Skeletal muscle satellite cell (primary cell): ENCODE results near the gene NSD1.

ENCODE experiments used
- H3K27me3 ChIP-seq: 2 replicates; pipeline ENCODE4 v1.7.0; 2013; ENCODE audit warnings: low read length; ENCODE audit not compliant: control insufficient read depth, insufficient read depth
- H3K36me3 ChIP-seq: 2 replicates; pipeline ENCODE4 v1.7.0; 2013; ENCODE audit warnings: mild to moderate bottlenecking, control low read depth, low read length; ENCODE audit not compliant: insufficient read depth
- H3K4me1 ChIP-seq: 2 replicates; pipeline ENCODE4 v1.7.0; 2013; ENCODE audit warnings: low read length; ENCODE audit not compliant: control insufficient read depth, insufficient read depth
- H3K4me2 ChIP-seq: 2 replicates; pipeline ENCODE4 v1.7.0; 2013; ENCODE audit warnings: mild to moderate bottlenecking, low read length
- H3K4me3 ChIP-seq: 2 replicates; pipeline ENCODE4 v1.7.0; 2013; ENCODE audit warnings: low read length
- H3K9ac ChIP-seq: 2 replicates; pipeline ENCODE4 v1.7.0; 2013; ENCODE audit warnings: mild to moderate bottlenecking, low read depth, low read length, moderate library complexity
- H3K9me3 ChIP-seq: replicated peaks from 2 replicates; pipeline ENCODE4 v1.7.0; 2013; ENCODE audit warnings: mild to moderate bottlenecking, control low read depth, low read length

Gene NSD1

DNA sequence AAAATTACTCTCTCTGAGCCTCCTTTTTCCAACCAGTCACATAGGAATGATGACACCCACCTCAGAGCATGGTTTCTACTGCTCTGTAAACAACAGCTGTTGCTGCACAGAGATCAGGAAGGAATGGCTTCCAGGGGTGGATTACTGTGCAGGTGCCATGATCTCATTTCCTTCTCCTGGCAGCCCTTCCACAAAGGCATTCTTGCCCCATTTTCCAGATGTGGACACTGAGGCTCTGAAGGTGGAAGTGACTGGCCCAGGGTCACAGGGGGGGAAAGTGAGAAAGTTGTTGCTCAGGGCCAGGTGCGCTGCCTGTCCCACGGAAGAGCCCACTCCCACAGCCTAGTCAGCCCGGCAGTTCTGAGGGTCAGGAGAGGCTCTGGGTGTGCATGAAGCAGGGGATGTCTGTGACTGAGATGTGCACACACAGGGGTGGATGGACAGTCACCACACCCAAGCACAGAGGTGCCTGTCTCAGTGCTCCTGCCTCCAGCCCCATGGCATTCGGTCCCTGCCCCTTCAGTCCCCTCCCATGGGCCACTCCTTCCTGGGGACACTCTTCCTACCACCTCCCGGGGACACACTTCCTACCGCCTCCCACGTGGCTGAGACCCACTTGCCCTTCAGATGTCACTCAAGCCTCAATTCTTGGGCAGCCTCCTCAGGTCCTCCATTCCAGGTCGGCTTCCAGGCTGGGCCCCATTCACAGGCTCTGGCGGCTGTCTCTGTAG, 29.9 kb upstream of the NSD1 start:
- no peaks in the 10 kb centered on the region for H3K9me3 ChIP-seq
- H3K9ac ChIP-seq, result no peak overlapping the region
- H3K4me1 ChIP-seq, result peaks cover 27% of the 10 kb centered on the region
- no peak overlapping the region for H3K4me2 ChIP-seq
- H3K36me3 ChIP-seq, result no peaks in the 10 kb centered on the region
- H3K27me3 ChIP-seq, result peaks cover 7% of the 10 kb centered on the region
- no peak overlapping the region for H3K4me3 ChIP-seq

DNA sequence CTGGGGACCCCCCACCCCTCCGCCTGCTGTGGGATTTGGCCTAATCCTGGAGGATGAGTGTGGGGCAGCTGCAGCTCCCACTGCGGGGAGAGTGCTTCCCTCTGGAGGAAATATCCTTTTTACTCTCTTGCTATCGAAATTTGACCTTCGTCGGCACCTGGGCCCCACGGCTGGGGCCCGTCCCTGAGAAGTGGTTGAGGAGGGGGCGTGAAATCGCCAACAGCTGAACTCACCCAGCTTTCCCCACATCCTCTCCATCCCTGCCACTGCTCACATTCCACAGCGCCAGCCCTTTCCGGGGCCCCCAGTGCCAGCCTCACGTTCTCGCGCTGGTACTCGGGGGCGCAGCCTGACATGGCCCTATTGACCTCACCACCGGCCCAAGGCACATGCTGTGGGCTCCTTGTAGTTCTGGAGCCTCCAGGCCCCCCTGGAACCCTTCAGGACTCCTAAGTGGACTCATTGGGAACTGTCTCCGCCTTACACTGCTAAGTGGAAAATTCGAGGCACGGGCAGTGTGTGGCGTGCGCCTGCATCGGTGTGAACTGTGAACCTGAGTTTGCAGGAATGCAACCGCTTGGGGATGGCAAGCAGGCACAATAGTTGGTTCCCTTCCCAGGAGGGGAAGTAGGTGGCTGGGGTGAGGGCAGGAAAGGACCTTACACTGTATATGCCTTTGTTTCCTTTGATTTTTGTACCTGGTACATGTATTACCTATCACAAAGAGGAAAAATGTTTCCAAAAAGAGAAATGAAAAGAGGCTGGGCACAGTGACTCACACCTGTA, 27.7 kb upstream of the NSD1 start:
- Histone ChIP-seq H3K9ac (no peak overlapping the region), H3K4me2 (peak overlapping the region; percentile 29), H3K27me3 (peaks cover 7% of the 10 kb centered on the region), H3K9me3 (no peaks in the 10 kb centered on the region), H3K4me3 (no peak overlapping the region), H3K36me3 (no peaks in the 10 kb centered on the region), H3K4me1 (peaks cover 9% of the 10 kb centered on the region)

DNA sequence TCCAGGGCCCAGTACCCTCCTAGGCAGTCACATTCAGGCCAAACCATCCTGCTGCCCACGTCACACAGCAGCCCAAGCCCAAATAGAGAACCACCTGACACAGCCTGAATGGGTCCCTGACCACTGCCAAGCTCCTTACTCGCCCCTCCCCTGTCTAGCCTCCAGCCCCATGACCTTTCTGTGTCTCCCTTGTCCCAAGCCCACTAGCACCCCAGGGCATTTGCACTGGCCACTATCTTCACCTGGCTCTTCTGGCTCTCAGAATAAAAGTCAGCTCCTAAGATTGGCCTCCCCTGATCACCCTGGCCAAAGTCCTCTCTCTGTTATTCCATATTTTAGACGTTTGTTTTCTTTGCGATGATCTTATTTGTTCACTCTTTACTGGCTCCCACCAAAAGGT, 26.4 kb upstream of the NSD1 start:
- H3K4me2 ChIP-seq, result no peak overlapping the region
- H3K36me3 ChIP-seq, result no peaks in the 10 kb centered on the region
- no peaks in the 10 kb centered on the region for H3K9me3 ChIP-seq
- no peak overlapping the region for H3K4me3 ChIP-seq
- H3K27me3 ChIP-seq, result peaks cover 7% of the 10 kb centered on the region
- H3K4me1 ChIP-seq, result peaks cover 9% of the 10 kb centered on the region
- H3K9ac ChIP-seq, result no peak overlapping the region

GRCh38 chr5:177109810-177110209, 23.8 kb upstream of the NSD1 start:
- Histone ChIP-seq H3K4me2 (no peak overlapping the region), H3K9ac (no peak overlapping the region), H3K27me3 (peaks cover 7% of the 10 kb centered on the region), H3K4me1 (peaks cover 9% of the 10 kb centered on the region), H3K9me3 (no peaks in the 10 kb centered on the region), H3K36me3 (no peaks in the 10 kb centered on the region), H3K4me3 (no peak overlapping the region)

DNA sequence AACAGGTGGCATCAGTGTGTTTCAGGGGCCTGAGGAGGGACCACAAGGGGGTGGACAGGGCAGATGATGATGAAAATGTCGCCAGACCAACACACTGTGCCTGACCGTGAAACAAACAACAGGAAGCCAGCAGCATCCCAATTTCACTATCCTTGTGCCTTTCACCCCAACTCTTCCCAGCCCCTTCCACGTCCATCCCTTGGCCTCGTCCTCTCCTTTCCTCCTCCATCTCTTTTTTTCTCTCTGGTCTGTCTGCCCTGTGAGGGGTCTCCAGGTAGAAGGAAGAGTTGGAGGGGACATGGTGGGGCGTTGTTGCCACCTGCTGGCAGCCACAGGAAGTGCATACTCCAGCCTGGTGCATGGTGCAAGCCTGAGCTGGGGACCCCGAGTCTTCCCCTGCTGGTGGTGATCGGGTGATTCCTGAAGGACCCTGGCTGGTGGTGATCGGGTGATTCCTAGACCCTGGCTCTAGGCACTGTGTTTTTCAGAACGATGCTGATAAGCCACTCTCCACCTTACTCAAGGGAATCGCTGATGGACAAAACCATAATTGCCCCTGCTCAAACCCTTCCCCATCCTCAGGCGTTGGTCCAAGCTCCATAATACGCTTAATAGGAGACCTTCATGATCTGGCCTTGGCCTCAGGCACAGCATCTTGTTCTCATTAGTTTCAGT, 21.7 kb upstream of the NSD1 start:
- Histone ChIP-seq H3K9ac (no peak overlapping the region), H3K4me2 (peak overlapping the region; percentile 57), H3K4me1 (peaks cover 4% of the 10 kb centered on the region), H3K36me3 (no peaks in the 10 kb centered on the region), H3K27me3 (no peaks in the 10 kb centered on the region), H3K9me3 (no peaks in the 10 kb centered on the region), H3K4me3 (no peak overlapping the region)

GRCh38 chr5:177112589-177113220, 20.9 kb upstream of the NSD1 start:
- H3K4me2 ChIP-seq, result no peak overlapping the region
- no peak overlapping the region for H3K4me3 ChIP-seq
- no peaks in the 10 kb centered on the region for H3K9me3 ChIP-seq
- peaks cover 7% of the 10 kb centered on the region for H3K4me1 ChIP-seq
- H3K27me3 ChIP-seq, result no peaks in the 10 kb centered on the region
- no peaks in the 10 kb centered on the region for H3K36me3 ChIP-seq
- no peak overlapping the region for H3K9ac ChIP-seq

- H3K36me3 ChIP-seq, result no peaks in the 10 kb centered on the region
- no peak overlapping the region for H3K9ac ChIP-seq
- H3K4me3 ChIP-seq, result no peak overlapping the region
- no peak overlapping the region for H3K4me2 ChIP-seq
- H3K27me3 ChIP-seq, result no peaks in the 10 kb centered on the region
- no peaks in the 10 kb centered on the region for H3K9me3 ChIP-seq
- peaks cover 7% of the 10 kb centered on the region for H3K4me1 ChIP-seq
Measured at GRCh38 chr5:177113566-177114424, 19.8 kb upstream of the NSD1 start.

DNA sequence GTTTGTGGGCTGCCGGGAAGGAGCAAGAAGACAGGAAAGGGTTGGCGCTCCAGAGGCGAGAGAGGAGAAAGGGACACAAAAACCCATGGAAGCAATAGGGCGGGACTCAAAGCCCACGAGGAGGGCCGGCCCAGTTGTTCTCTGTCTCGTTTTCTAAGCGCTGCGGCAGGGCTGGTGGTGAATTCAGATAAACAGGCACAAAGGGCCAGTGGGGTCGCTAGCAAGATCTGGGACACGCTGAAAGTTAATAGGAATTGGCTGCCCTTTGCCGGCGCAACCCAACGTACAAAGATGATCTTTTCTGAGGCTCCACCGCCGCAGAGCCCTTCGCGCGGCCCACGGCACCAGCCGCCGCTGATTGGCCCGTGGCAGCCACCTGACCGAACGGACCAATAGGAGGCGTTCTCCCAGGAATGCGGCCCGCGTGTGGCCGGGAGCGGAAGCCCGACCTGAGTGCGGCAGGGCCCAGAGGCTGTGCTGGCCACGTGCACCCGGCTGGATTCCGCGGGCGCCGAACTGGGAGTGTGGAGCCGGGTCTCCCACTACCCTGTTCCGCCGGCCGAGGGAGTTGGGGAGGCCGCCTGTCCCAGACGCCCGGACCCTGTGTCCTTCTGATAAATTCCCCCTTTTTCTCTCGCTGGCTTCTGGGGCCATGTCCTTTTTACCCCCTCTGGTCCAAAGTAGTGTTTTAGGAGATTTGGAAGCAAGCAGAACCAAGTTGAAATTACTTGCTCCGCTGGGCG, 16.8 kb upstream of the NSD1 start:
- peak overlapping the region; percentile 14 for H3K9ac ChIP-seq
- H3K4me1 ChIP-seq, result peaks cover 7% of the 10 kb centered on the region
- peak overlapping the region; percentile 59 for H3K4me2 ChIP-seq
- no peaks in the 10 kb centered on the region for H3K36me3 ChIP-seq
- H3K9me3 ChIP-seq, result no peaks in the 10 kb centered on the region
- no peaks in the 10 kb centered on the region for H3K27me3 ChIP-seq
- peak overlapping the region; percentile 28 for H3K4me3 ChIP-seq

DNA sequence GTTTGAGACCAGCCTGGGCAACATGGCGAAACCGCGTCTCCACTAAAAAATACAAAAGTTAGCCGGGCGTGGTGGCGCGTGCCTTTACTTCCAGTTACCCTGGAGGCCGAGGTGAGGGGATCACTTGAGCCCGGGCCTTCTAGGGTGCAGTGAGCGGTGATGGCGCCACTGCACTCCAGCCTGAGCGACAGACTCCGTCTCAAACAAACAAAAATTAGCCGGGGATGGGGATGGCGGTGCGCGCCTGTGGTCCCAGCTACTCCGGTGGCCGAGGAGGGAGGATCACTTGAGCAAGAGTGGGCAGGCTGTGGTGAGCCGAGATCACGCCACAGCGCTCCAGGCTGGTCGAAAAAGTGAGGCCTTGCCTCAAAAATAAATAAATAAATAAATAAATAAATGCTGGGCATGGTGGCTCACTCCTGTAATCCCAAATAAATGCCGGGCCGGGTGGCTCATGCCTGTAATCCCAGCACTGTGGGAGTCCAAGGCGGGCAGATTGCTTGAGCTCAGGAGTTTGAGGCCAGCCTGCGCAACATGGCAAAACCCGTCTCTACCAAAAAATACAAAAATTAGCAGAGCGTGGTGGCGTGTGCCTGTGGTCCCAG, 16.0 kb upstream of the NSD1 start:
- Histone ChIP-seq H3K9ac (no peak overlapping the region), H3K4me3 (no peak overlapping the region), H3K9me3 (no peaks in the 10 kb centered on the region)

GRCh38 chr5:177122566-177122965, 11.0 kb upstream of the NSD1 start:
- H3K36me3 ChIP-seq, result no peaks in the 10 kb centered on the region
- H3K4me3 ChIP-seq, result no peak overlapping the region
- no peak overlapping the region for H3K4me2 ChIP-seq
- no peaks in the 10 kb centered on the region for H3K4me1 ChIP-seq
- H3K9ac ChIP-seq, result no peak overlapping the region
- H3K27me3 ChIP-seq, result no peaks in the 10 kb centered on the region
- no peaks in the 10 kb centered on the region for H3K9me3 ChIP-seq

More for the DNA sequence above, 16.0 kb upstream of the NSD1 start:
- H3K27me3 ChIP-seq, result no peaks in the 10 kb centered on the region
- H3K36me3 ChIP-seq, result no peaks in the 10 kb centered on the region
- H3K4me1 ChIP-seq, result peaks cover 7% of the 10 kb centered on the region
- H3K4me2 ChIP-seq, result no peak overlapping the region
